HG03342 (cell line): ENCODE measurements around the gene FAM20A.
A peak's percentile ranks its signal among the peaks of the same experiment; 100 is the strongest.
"Not testable (repeated sequence)": the region's sequence is repeated elsewhere in the genome, so short reads cannot be mapped to it uniquely, and the experiment has no call there.

Source experiments
- ATAC-seq: cut with Tn5 transposase; IDR thresholded peaks from one replicate; pipeline ENCODE4 v1.9.1; 2021; ENCODE audit warnings: mild to moderate bottlenecking, moderate library complexity; ENCODE audit not compliant: unreplicated experiment

FAM20A gene

DNA sequence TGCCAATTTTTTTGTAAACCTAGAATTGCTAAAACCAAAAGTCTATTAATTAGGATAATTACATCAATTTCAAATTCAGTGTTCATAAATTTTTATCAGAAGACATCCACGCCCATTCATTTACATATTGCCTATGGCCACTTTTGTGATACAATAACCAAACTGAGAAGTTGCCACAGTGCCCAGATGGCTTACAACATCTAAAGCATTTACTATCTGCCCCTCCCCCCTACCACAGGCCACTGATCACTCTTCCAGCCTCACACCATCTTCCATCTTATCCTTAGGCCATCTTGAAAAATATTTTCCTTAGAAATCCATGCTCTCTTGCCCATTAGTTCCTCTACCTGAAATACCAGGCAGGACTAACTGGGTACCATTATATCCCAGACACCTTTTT, 95.2 kb downstream of the FAM20A start:
- ATAC-seq, result no peak

DNA sequence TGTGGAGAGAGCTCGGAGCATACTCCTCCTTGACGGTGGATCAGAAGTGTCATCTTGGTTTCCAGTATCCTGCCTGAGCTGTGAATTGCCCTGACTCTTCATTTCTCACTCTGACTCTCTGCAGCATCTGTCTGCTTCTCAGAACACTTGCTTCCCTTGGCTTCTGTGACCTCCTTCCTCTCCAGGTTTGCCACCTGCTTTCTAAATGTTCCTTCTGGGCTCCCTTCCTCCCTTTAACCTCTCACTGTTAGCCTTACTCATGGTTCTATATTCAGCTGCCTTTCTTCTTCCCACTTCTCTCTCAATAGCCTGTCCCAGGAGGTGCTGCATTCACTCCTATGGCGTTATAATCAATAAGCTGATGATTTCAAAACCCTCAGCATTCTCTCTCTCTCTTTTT, 100.1 kb downstream of the FAM20A start:
- no peak for ATAC-seq

DNA sequence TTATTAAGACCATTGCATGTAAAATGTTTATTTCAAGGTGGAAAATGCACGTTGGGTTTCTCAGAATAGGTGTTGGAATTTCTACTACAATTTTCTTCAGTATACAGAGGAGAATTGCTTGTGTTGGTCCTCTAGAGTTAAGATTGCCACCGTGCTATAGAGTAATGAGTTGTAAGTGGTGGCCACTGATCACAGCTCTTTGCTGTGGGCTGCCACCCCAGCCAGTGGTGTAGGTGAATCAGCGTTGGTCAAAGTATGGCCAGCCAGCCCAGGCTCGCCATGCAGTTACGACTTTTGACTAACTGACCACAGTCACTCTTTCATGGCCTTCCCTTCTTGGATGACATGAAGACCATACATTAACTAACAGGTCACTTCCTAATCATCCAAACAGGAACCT, 101.6 kb downstream of the FAM20A start:
- no peak for ATAC-seq

DNA sequence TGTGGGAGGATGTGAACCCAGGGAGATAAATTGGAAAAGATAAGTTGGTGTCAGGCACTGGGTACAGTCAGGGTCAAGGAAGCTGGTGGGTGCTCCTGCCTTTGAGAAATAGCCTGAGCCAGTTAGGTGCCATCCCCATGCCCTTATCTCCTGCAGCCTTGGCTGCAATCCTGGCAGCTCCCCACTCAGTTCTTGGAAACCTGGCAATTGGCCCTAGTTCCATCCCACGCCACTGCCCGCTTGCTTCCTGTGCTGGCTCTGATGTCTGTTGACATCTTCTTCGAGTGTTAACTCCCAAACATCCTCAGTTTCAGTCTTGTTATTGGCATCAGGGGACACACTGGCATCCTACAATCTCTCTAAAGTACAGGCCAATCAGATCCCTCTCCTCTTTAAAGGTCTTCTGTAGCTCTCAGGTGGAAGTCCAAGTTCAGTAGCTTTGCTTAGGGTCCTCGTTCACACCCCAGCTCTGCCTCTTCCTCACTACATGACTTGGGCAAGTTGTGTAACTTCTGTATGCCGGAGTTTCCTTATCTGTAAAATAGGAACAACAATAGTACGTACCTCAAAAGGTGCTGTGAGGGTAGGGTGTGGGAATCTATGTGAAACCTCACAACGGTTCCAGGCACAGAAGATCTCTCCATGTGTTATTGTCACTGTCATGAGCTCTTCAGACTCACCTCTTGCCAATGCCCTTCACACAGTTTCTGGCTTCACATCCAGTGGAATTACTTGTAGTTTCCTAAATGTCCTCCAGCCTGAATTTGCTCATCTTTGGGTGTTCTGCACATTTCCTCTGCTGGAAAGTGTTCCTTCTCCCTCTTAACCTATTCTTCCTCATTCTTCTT, 102.5 kb downstream of the FAM20A start:
- ATAC-seq, result peak; percentile 15

DNA sequence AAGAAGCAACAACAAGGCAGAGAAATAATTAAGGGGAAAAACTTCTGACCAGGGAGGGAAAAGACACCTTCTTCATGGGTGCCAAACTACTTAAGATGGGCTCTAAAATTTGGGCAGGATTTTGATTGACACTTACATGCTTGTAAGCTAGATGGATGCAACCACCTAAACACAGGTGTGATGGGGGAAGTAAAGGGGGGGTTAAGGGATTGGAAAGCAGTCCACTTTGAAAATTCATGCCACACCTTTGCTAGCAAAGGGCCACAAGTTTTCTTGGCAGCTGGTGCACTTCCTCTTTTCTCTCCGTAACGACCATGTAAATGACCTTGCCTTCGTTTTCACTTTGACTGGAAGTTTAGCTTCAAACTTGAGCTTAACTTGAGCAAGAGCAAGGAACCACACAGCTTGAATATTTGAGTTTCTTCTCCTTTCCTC, 103.3 kb downstream of the FAM20A start:
- ATAC-seq, result peak; percentile 97

DNA sequence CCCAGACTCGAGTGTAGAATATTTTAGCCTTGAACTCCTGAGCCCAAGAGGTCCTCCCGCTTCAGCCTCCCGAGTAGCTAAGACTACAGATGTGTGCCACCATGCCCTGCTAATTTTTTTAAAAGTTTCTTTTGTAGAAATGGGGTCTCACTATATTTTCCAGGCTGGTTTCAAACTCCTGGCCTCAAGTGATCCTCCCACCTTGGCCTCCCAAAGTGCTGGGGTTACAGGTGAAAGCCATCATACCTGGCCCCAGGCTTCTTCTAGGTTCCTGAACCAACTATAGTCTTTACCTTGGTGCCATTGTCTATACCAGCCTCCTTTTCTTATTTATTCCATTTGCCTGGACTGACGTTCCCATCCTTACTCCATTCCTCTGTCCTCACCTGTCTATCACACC, 106.1 kb downstream of the FAM20A start:
- ATAC-seq, result no peak

DNA sequence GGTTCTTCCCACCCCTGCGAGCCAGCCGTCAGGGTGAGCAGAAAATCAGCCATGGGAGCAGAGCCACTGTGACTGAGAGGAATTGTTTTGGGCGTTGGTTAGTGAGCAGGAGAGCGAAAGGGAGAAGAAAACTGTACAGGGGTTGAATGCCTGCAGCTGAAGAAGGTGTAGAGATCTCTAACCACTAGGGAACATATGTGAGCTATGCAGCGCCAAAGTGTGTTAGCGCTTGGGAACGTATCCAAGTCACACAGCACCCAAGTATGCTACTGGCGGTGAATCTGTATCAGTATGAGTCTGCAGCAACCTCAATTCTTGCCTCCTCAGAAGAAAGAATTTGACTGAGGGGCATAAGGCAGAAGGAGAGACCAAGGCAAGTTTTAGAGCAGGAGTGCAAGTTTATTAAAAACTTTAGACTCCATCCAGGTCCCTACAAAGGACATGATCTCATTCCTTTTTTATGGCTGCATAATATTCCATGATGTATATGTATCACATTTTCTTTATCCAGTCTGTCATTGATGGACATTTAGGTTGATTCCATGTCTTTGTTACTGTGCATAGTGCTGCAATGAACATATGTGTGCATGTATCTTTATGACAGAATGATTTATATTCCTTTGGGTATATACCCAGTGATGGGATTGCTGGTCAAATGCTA, 108.6 kb downstream of the FAM20A start:
- not testable (repeated sequence) for ATAC-seq

DNA sequence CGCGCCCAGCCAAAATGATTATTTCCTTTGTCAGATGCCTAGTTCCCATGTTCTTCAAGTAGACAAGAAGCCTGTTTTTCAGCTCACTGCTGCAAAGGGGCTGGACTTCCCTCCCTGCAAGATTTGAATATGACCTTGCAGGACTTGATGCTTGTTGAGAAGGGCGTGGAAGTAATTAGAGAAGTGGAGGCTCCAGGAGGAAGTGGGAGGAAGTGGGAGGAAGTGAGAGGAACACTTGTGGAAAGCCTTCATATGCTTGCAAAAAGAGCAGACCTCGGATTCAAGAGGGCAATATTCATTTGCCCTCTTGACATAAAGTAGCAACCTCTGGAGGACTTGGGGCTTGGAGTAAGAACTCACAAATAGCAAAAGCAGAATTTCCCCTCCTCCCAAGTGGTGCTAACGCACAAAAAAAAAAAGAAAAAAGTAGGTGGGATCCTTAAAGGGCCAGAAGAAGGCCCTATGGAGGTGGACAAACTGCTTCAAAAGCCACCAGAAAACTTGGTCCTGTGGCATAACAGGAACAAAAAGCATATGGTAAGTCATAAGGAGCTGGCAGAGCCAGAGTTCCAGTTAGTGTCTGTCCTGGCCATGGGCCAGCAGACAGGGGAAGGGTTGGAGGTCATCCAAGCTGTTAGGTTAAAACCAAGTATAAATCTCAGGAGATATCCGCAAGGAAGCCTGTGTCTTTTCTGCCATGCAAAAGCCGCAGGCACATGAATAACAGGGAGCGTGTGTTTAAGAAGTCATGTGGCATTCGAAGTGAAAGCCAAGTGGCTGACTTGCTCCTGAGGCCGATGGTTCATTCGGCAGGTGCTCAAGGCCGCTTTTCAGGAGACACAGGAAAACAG, 109.6 kb downstream of the FAM20A start:
- no peak for ATAC-seq

DNA sequence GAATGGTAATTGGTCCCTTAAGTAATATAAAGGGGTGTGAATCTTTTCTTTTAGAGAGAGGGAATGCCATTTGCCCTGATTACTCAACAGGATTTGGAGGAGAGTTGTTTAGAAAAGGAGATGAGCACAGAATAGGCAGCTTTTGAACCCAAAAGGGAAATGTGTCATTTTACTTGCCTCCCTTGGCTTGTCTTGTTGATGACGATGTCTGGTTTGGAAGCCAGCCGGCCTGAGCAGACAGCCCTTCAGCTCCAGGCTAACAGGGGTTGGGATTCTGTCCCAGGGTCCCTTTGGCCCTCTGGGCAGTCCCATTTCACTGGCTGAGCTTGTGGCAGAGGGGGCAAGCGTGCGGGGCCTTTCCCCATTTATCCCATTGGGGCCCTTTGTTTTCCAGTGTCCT, 111.2 kb downstream of the FAM20A start:
- ATAC-seq, result no peak
